ENCODE results near the gene PTRH1.

PTRH1 gene

GRCh38 chr9:127683723-127684122, 31.7 kb downstream of the PTRH1 start:
- no peak for TF ChIP-seq CTCF (IDR thresholded peaks at IDR 0.05)
- DNase-seq = no peak
- Histone ChIP-seq H3K9me3 (no peaks in the 10 kb centered on the region), H3K27ac (no peak overlapping the region), H3K27me3 (no peaks in the 10 kb centered on the region), H3K4me1 (no peaks in the 10 kb centered on the region), H3K36me3 (peaks cover 37 to 97% (median 77%) of the 10 kb centered on the region in 3 donors), H3K4me3 (no peak overlapping the region)
- intact Hi-C loops (cut with DNase I; ENCODE audit: low total_unique reads) = no loop called here

GRCh38 chr9:127682351-127683136, 32.9 kb downstream of the PTRH1 start:
- Histone ChIP-seq H3K27ac (no peak overlapping the region), H3K27me3 (no peaks in the 10 kb centered on the region), H3K9me3 (no peaks in the 10 kb centered on the region), H3K4me1 (no peaks in the 10 kb centered on the region), H3K4me3 (no peak overlapping the region), H3K36me3 (peaks cover 37 to 95% (median 82%) of the 10 kb centered on the region in 3 donors)
- TF ChIP-seq CTCF (IDR thresholded peaks at IDR 0.05) = no peak
- intact Hi-C loops (cut with DNase I; ENCODE audit: low total_unique reads) = no loop called here
- DNase-seq = no peak

GRCh38 chr9:127680846-127681245, 34.6 kb downstream of the PTRH1 start:
- no peaks in the 10 kb centered on the region for H3K4me1 ChIP-seq
- H3K27ac ChIP-seq = no peak overlapping the region
- H3K4me3 ChIP-seq = no peak overlapping the region
- TF ChIP-seq CTCF (IDR thresholded peaks at IDR 0.05) = no peak
- intact Hi-C loops (cut with DNase I; ENCODE audit: low total_unique reads) = no loop called here
- no peak for DNase-seq
- no peaks in the 10 kb centered on the region for H3K9me3 ChIP-seq
- peaks cover 37 to 94% (median 84%) of the 10 kb centered on the region in 3 donors for H3K36me3 ChIP-seq
- no peaks in the 10 kb centered on the region for H3K27me3 ChIP-seq

GRCh38 chr9:127680226-127680625, 35.2 kb downstream of the PTRH1 start:
- H3K27me3 ChIP-seq = no peaks in the 10 kb centered on the region
- no peaks in the 10 kb centered on the region for H3K4me1 ChIP-seq
- TF ChIP-seq CTCF (IDR thresholded peaks at IDR 0.05) = no peak
- H3K36me3 ChIP-seq = peaks cover 37 to 95% (median 81%) of the 10 kb centered on the region in 3 donors
- intact Hi-C loops (cut with DNase I; ENCODE audit: low total_unique reads) = no loop called here
- no peak overlapping the region for H3K4me3 ChIP-seq
- H3K27ac ChIP-seq = no peak overlapping the region
- no peak for DNase-seq
- H3K9me3 ChIP-seq = no peaks in the 10 kb centered on the region

GRCh38 chr9:127679506-127679905, 36.0 kb downstream of the PTRH1 start:
- TF ChIP-seq CTCF (IDR thresholded peaks at IDR 0.05) = no peak
- DNase-seq = no peak
- Histone ChIP-seq H3K27ac (no peak overlapping the region), H3K36me3 (peaks cover 37 to 96% (median 80%) of the 10 kb centered on the region in 3 donors), H3K9me3 (no peaks in the 10 kb centered on the region), H3K4me1 (no peaks in the 10 kb centered on the region), H3K4me3 (no peak overlapping the region), H3K27me3 (no peaks in the 10 kb centered on the region)
- intact Hi-C loops (cut with DNase I; ENCODE audit: low total_unique reads) = no loop called here
